Esophagus (tissue), 2 donors: Measurements from ENCODE around the gene TEX2. TPM values are rescaled to one million over a fixed set of nuclear protein-coding genes. Genes with fewer than 3 reads are reported as not detected.

Experiments
- H3K27ac ChIP-seq, 2 donors: one replicate each; pipeline ENCODE4 v1.5.1; 2013; ENCODE audit warnings: low read depth in 2 of 2, mild to moderate bottlenecking in 2 of 2, inconsistent platforms in 1 of 2, low read length in 1 of 2, moderate library complexity in 1 of 2
- H3K27me3 ChIP-seq, 2 donors: one replicate each; pipeline ENCODE4 v1.6.1; 2013; ENCODE audit warnings: low read length in 2 of 2, control low read depth in 1 of 2, mild to moderate bottlenecking in 1 of 2; ENCODE audit not compliant: insufficient read depth in 2 of 2, control insufficient read depth in 1 of 2
- H3K36me3 ChIP-seq, 2 donors: one replicate each; pipeline ENCODE4 v1.6.1; 2013; ENCODE audit warnings: low read length in 1 of 2; ENCODE audit not compliant: control insufficient read depth in 2 of 2, insufficient read depth in 2 of 2
- H3K4me1 ChIP-seq, 2 donors: one replicate each; pipeline ENCODE4 v1.6.1; 2013; ENCODE audit warnings: low read length in 1 of 2; ENCODE audit not compliant: control insufficient read depth in 2 of 2, insufficient read depth in 2 of 2
- H3K4me3 ChIP-seq, 2 donors: one replicate each; pipeline ENCODE4 v1.5.1; 2013; ENCODE audit warnings: low read length in 2 of 2, mild to moderate bottlenecking in 2 of 2, low read depth in 1 of 2, moderate library complexity in 1 of 2
- H3K9me3 ChIP-seq, 2 donors: one replicate each; pipeline ENCODE4 v1.6.1; 2013; ENCODE audit warnings: mild to moderate bottlenecking in 2 of 2, low read depth in 1 of 2, low read length in 1 of 2, moderate library complexity in 1 of 2; ENCODE audit not compliant: control insufficient read depth in 2 of 2, insufficient read depth in 1 of 2
- WGBS, 2 donors: extraction: QIAGEN DNeasy Blood & Tissue Kit; methylation state at CpG; one replicate each; pipeline ENCODE4 v1.1.7; 2013; 5-methylcytosine and 5-hydroxymethylcytosine counted together
- polyA plus RNA-seq, 2 donors: library from polyadenylated mRNA; stranded (reverse); fragments of 200-250 nt; gene quantifications; one replicate each; pipeline ENCODE4 v1.2.3, GENCODE V29; 2013
- donor health status: healthy with polysubstance abuse.
- donor health status: Bipolar disorder and iron deficiency.

TEX2 gene
- polyA plus RNA-seq, 2 donors = 7.9 to 10.6 TPM

- Histone ChIP-seq H3K4me1 (no peaks in the 10 kb centered on the region), H3K36me3 (no peaks in the 10 kb centered on the region)
- WGBS, 2 donors = 95 to 96% methylated on average over 3 of the region's 3 CpGs
Measured at GRCh38 chr17:64295146-64295545, 32.1 kb upstream of the TEX2 start.

GRCh38 chr17:64291268-64291851 is 28.3 kb upstream of the TEX2 start:
- H3K4me1 ChIP-seq = no peaks in the 10 kb centered on the region
- no peaks in the 10 kb centered on the region for H3K36me3 ChIP-seq
- no peak overlapping the region for H3K27ac ChIP-seq
- H3K27me3 ChIP-seq = no peaks in the 10 kb centered on the region
- H3K9me3 ChIP-seq = no peaks in the 10 kb centered on the region
- H3K4me3 ChIP-seq = no peak overlapping the region
- WGBS, 2 donors = 81 to 84% methylated on average over 9 of the region's 9 CpGs

More at GRCh38 chr17:64295146-64295545, 32.1 kb upstream of the TEX2 start:
- no peaks in the 10 kb centered on the region for H3K27me3 ChIP-seq
- no peaks in the 10 kb centered on the region for H3K9me3 ChIP-seq
- H3K4me3 ChIP-seq = no peak overlapping the region
- H3K27ac ChIP-seq = no peak overlapping the region

- H3K9me3 ChIP-seq = no peaks in the 10 kb centered on the region
- no peaks in the 10 kb centered on the region for H3K4me1 ChIP-seq
- H3K4me3 ChIP-seq = no peak overlapping the region
- no peaks in the 10 kb centered on the region for H3K27me3 ChIP-seq
- WGBS, 2 donors = 38 to 42% methylated on average over 4 of the region's 4 CpGs
- H3K27ac ChIP-seq = no peak overlapping the region
- no peaks in the 10 kb centered on the region for H3K36me3 ChIP-seq
Measured at GRCh38 chr17:64289741-64290141, 26.7 kb upstream of the TEX2 start.

GRCh38 chr17:64282753-64283080 is 19.7 kb upstream of the TEX2 start:
- no peaks in the 10 kb centered on the region for H3K27me3 ChIP-seq
- no peak overlapping the region for H3K4me3 ChIP-seq
- H3K9me3 ChIP-seq = no peaks in the 10 kb centered on the region
- no peaks in the 10 kb centered on the region for H3K4me1 ChIP-seq
- 42 to 43% methylated on average over 4 of the region's 4 CpGs for WGBS, 2 donors
- H3K36me3 ChIP-seq = no peaks in the 10 kb centered on the region
- no peak overlapping the region for H3K27ac ChIP-seq

GRCh38 chr17:64281962-64282752 is 19.1 kb upstream of the TEX2 start:
- no peaks in the 10 kb centered on the region for H3K27me3 ChIP-seq
- H3K27ac ChIP-seq = no peak overlapping the region
- H3K4me1 ChIP-seq = no peaks in the 10 kb centered on the region
- no peaks in the 10 kb centered on the region for H3K36me3 ChIP-seq
- H3K4me3 ChIP-seq = no peak overlapping the region
- 52 to 55% methylated on average over 19 of the region's 19 CpGs for WGBS, 2 donors
- H3K9me3 ChIP-seq = no peaks in the 10 kb centered on the region

GRCh38 chr17:64278614-64279013 is 15.6 kb upstream of the TEX2 start:
- no peaks in the 10 kb centered on the region for H3K9me3 ChIP-seq
- no peaks in the 10 kb centered on the region for H3K27me3 ChIP-seq
- no peak overlapping the region for H3K27ac ChIP-seq
- whole genome bisulfite sequencing, 2 donors = 44 to 50% methylated on average over 3 of the region's 3 CpGs
- no peak overlapping the region for H3K4me3 ChIP-seq
- H3K36me3 ChIP-seq = no peaks in the 10 kb centered on the region
- H3K4me1 ChIP-seq = no peaks in the 10 kb centered on the region

GRCh38 chr17:64277831-64278562 is 14.9 kb upstream of the TEX2 start:
- H3K27ac ChIP-seq = no peak overlapping the region
- H3K9me3 ChIP-seq = no peaks in the 10 kb centered on the region
- H3K4me1 ChIP-seq = no peaks in the 10 kb centered on the region
- 80 to 82% methylated on average over 7 of the region's 7 CpGs for WGBS, 2 donors
- no peak overlapping the region for H3K4me3 ChIP-seq
- no peaks in the 10 kb centered on the region for H3K27me3 ChIP-seq
- no peaks in the 10 kb centered on the region for H3K36me3 ChIP-seq

GRCh38 chr17:64276961-64277505 is 14.0 kb upstream of the TEX2 start:
- no peak overlapping the region for H3K4me3 ChIP-seq
- H3K9me3 ChIP-seq = no peaks in the 10 kb centered on the region
- WGBS, 2 donors = 87 to 88% methylated on average over 11 of the region's 11 CpGs
- no peak overlapping the region for H3K27ac ChIP-seq
- H3K4me1 ChIP-seq = no peaks in the 10 kb centered on the region
- H3K36me3 ChIP-seq = no peaks in the 10 kb centered on the region
- H3K27me3 ChIP-seq = no peaks in the 10 kb centered on the region

GRCh38 chr17:64275016-64275415 is 12.0 kb upstream of the TEX2 start:
- Histone ChIP-seq H3K4me3 (no peak overlapping the region), H3K9me3 (no peaks in the 10 kb centered on the region), H3K36me3 (no peaks in the 10 kb centered on the region), H3K27ac (no peak overlapping the region), H3K27me3 (no peaks in the 10 kb centered on the region), H3K4me1 (no peaks in the 10 kb centered on the region)
- 64 to 72% methylated on average over 3 of the region's 3 CpGs for WGBS, 2 donors
